ENCODE data around the gene CCDC192.

Gene CCDC192

GRCh38 chr5:127683008-127683407, 20.2 kb upstream of the CCDC192 start:
- Histone ChIP-seq H3K9me3 (ENCODE audit: control insufficient read depth, insufficient read depth, low read depth, low read length) (no peaks in the 10 kb centered on the region), H3K4me1 (ENCODE audit: control insufficient read depth, insufficient read depth, low read length) (no peaks in the 10 kb centered on the region), H3K36me3 (ENCODE audit: control insufficient read depth in 2 of 2, insufficient read depth in 1 of 2, low read length in 2 of 2) (no peaks in the 10 kb centered on the region), H3K4me3 (ENCODE audit: low read depth, low read length) (no peak overlapping the region), H3K27ac (ENCODE audit: extremely low read depth, low read depth, low read length) (no peak overlapping the region)
- ChIA-PET POLR2A (no interaction called here), CTCF (no interaction called here)
- TF ChIP-seq ZNF394 (tag by site-specific recombination; IDR thresholded peaks at IDR 0.05; ENCODE audit: borderline replicate concordance) (no peak), GLI2 (tag by site-specific recombination; IDR thresholded peaks at IDR 0.05; ENCODE audit: borderline replicate concordance, low read depth) (no peak), ZNF184 (tag by site-specific recombination; IDR thresholded peaks at IDR 0.05) (no peak), ZNF24 (tag by site-specific recombination; IDR thresholded peaks at IDR 0.05) (no peak), ZBTB8A (tag by site-specific recombination; IDR thresholded peaks at IDR 0.05) (no peak), ZBTB6 (tag by site-specific recombination; IDR thresholded peaks at IDR 0.05) (no peak)

GRCh38 chr5:127684726-127685467, 18.3 kb upstream of the CCDC192 start:
- H3K4me3 ChIP-seq (ENCODE audit: low read depth, low read length), result no peak overlapping the region
- H3K36me3 ChIP-seq (ENCODE audit: control insufficient read depth in 2 of 2, insufficient read depth in 1 of 2, low read length in 2 of 2), result no peaks in the 10 kb centered on the region
- H3K27ac ChIP-seq (ENCODE audit: extremely low read depth, low read depth, low read length), result no peak overlapping the region
- no peaks in the 10 kb centered on the region for H3K4me1 ChIP-seq (ENCODE audit: control insufficient read depth, insufficient read depth, low read length)
- no peak for TF ChIP-seq BCL11B (tag by site-specific recombination; IDR thresholded peaks at IDR 0.05; ENCODE audit: low read depth)
- TF ChIP-seq ZNF501 (tag by site-specific recombination; IDR thresholded peaks at IDR 0.05), result no peak
- TF ChIP-seq ZNF140 (tag by site-specific recombination; IDR thresholded peaks at IDR 0.05), result no peak
- TF ChIP-seq MEIS1 (CRISPR knock-in tag; IDR thresholded peaks at IDR 0.05; ENCODE audit: borderline replicate concordance), result no peak
- TF ChIP-seq ZNF202 (tag by site-specific recombination; IDR thresholded peaks at IDR 0.05; ENCODE audit: borderline replicate concordance), result no peak
- no peak for TF ChIP-seq ZNF677 (tag by site-specific recombination; IDR thresholded peaks at IDR 0.05)
- no peak for TF ChIP-seq GFI1B (tag by site-specific recombination; IDR thresholded peaks at IDR 0.05)
- TF ChIP-seq ZNF18 (tag by site-specific recombination; IDR thresholded peaks at IDR 0.05), result no peak
- no peak for TF ChIP-seq ZNF335 (tag by site-specific recombination; conservative IDR thresholded peaks at IDR 0.05)
- H3K9me3 ChIP-seq (ENCODE audit: control insufficient read depth, insufficient read depth, low read depth, low read length), result no peaks in the 10 kb centered on the region
- POLR2A ChIA-PET, result no interaction called here
- CTCF ChIA-PET, result interaction anchor here (0.6 to 1.2 kb wide), 2 partner anchors 121 to 132 kb away, joined by 3 read pairs; no protein-coding TSS in a partner anchor

GRCh38 chr5:127685662-127686061, 17.5 kb upstream of the CCDC192 start:
- Histone ChIP-seq H3K9me3 (ENCODE audit: control insufficient read depth, insufficient read depth, low read depth, low read length) (no peaks in the 10 kb centered on the region), H3K4me3 (ENCODE audit: low read depth, low read length) (no peak overlapping the region), H3K36me3 (ENCODE audit: control insufficient read depth in 2 of 2, insufficient read depth in 1 of 2, low read length in 2 of 2) (no peaks in the 10 kb centered on the region), H3K27ac (ENCODE audit: extremely low read depth, low read depth, low read length) (no peak overlapping the region), H3K4me1 (ENCODE audit: control insufficient read depth, insufficient read depth, low read length) (no peaks in the 10 kb centered on the region)
- POLR2A ChIA-PET, result no interaction called here
- CTCF ChIA-PET, result no interaction called here
- TF ChIP-seq ZNF629 (tag by site-specific recombination; IDR thresholded peaks at IDR 0.05) (no peak), KLF8 (tag by site-specific recombination; IDR thresholded peaks at IDR 0.05) (no peak), ZNF157 (tag by site-specific recombination; IDR thresholded peaks at IDR 0.05) (no peak), PRDM4 (tag by site-specific recombination; IDR thresholded peaks at IDR 0.05) (no peak), ZNF148 (tag by site-specific recombination; IDR thresholded peaks at IDR 0.05; ENCODE audit: borderline replicate concordance) (no peak), BCL11A (tag by site-specific recombination; IDR thresholded peaks at IDR 0.05; ENCODE audit: low read depth) (no peak)
- TF ChIP-seq, protein P1, sequence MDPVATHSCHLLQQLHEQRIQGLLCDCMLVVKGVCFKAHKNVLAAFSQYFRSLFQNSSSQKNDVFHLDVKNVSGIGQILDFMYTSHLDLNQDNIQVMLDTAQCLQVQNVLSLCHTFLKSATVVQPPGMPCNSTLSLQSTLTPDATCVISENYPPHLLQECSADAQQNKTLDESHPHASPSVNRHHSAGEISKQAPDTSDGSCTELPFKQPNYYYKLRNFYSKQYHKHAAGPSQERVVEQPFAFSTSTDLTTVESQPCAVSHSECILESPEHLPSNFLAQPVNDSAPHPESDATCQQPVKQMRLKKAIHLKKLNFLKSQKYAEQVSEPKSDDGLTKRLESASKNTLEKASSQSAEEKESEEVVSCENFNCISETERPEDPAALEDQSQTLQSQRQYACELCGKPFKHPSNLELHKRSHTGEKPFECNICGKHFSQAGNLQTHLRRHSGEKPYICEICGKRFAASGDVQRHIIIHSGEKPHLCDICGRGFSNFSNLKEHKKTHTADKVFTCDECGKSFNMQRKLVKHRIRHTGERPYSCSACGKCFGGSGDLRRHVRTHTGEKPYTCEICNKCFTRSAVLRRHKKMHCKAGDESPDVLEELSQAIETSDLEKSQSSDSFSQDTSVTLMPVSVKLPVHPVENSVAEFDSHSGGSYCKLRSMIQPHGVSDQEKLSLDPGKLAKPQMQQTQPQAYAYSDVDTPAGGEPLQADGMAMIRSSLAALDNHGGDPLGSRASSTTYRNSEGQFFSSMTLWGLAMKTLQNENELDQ (tag by site-specific recombination; IDR thresholded peaks at IDR 0.05; ENCODE audit: low read depth), result no peak
